Left lung (tissue), 10 donors: ENCODE data around the gene CROCC2. TPM values are rescaled to one million over a fixed set of nuclear protein-coding genes. Genes with fewer than 3 reads are reported as not detected.

Experiments used
- ATAC-seq: fragments of 200-7000 bp; cut with Tn5 transposase; one replicate; pipeline ENCODE4 v1.9.1; 2020; ENCODE audit warnings: moderate library complexity
- DNase-seq, 4 donors: peaks; one replicate each; pipeline ENCODE4 v3.0.0-alpha.2; 2013 to 2020
- H3K27ac ChIP-seq, 2 donors: fragments of 200-600 bp; sonication (generic) in 1 of 2; one replicate each; pipeline versions ENCODE4 v1.5.0 to v1.8.0; 2020 to 2021
- H3K27me3 ChIP-seq, 2 donors: fragments of 200-600 bp; sonication (generic) in 1 of 2; one replicate each; pipeline versions ENCODE4 v1.5.0 to v1.8.0; 2020 to 2021
- H3K36me3 ChIP-seq, 2 donors: fragments of 200-600 bp; sonication (generic) in 1 of 2; one replicate each; pipeline versions ENCODE4 v1.5.0 to v1.8.0; 2020 to 2021
- H3K4me1 ChIP-seq, 2 donors: fragments of 200-600 bp; one replicate each; pipeline ENCODE4 v1.8.0; 2021
- H3K4me3 ChIP-seq, 2 donors: fragments of 200-600 bp; sonication (generic) in 1 of 2; one replicate each; pipeline versions ENCODE4 v1.5.0 to v1.8.0; 2020 to 2021; ENCODE audit warnings: mild to moderate bottlenecking in 1 of 2
- H3K9me3 ChIP-seq, 2 donors: fragments of 200-600 bp; sonication (generic) in 1 of 2; one replicate each; pipeline versions ENCODE4 v1.5.0 to v1.8.0; 2020 to 2021
- CTCF ChIP-seq, 2 donors: fragments of 200-600 bp; sonication (generic) in 1 of 2; IDR thresholded peaks; one replicate each; pipeline versions ENCODE4 v1.5.0 to v1.8.0; 2021; ENCODE audit warnings: antibody characterized with exemption in 2 of 2
- intact Hi-C, 2 donors: fragments of 100-400 bp; cut with DNase I; formaldehyde crosslinking; loops; one replicate each; pipeline versions ENCODE4 v1.11.2 to v1.14.2; 2022
- polyA plus RNA-seq, 6 donors: library from polyadenylated mRNA; unstranded; fragments of 120-200 nt; gene quantifications; one replicate each; pipeline ENCODE4 v1.2.1, GENCODE V29; 2013; ENCODE audit not compliant: insufficient read length in 6 of 6
- total RNA-seq, 2 donors: library from RNA; stranded (reverse); fragmentation: NEBNext Ultra II Directional; extraction: Animal tissue kit (Norgen Biotek cat#: 25700); gene quantifications; one replicate each; pipeline ENCODE4 v1.2.1, GENCODE V29; 2021
- donor health status: DM: no; HTN: yes; CAD: no.
- donor health status: DM: no; HTN: no; CAD: no.

The CROCC2 gene
- total and polyA plus RNA-seq, 8 donors = 0.32 to 4.4 (median 2.3) TPM

- Histone ChIP-seq H3K27me3 (peaks cover 0 to 27% of the 10 kb centered on the region in 2 donors), H3K9me3 (no peaks in the 10 kb centered on the region), H3K27ac (no peak overlapping the region), H3K36me3 (no peaks in the 10 kb centered on the region), H3K4me1 (peaks cover 20 to 55% of the 10 kb centered on the region in 2 donors), H3K4me3 (no peak overlapping the region)
- ATAC-seq = no peak
- intact Hi-C loops = no loop called here
- peak in 2 of 4 donors; percentile 27 to 71 for DNase-seq
- TF ChIP-seq CTCF (IDR thresholded peaks at IDR 0.05) = no peak
Observed at GRCh38 chr2:240995041-240996021, 89.2 kb downstream of the CROCC2 start.

DNA sequence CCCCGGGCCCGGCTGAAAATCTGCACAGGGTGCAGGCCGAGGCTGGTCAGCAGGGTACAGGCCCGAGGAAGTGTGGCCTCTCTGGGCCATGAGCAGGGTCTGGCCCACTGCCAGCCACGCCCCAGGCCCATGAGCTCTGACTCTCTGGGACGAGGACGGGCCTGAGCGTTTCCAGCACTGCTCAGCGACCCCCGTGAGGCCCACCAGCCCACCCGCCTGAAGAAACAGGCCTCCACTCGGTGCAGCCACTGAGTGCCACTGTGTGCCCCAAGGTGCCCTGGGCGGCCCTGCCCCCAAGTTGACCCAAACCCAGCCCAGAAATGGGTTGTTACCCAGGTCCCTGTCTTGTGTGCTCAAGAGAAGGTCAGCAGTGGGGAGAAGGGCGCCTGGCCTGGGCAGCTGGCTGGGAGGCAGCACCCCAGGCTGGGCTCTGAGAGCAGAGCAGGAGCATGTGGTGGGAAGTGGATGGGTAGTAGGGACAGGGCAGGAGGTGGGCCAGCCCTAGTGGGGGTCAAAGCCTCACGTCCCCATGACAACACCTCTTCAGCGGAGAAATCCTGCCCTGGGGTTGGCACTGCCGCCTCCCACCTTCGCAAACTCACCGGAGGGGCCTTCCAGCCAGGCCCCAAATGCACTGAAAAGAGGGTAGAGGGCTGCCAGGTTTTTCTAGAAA is 90.2 kb downstream of the CROCC2 start:
- intact Hi-C loops = no loop called here
- H3K27ac ChIP-seq = no peak overlapping the region

GRCh38 chr2:240996834-240997140 is 90.7 kb downstream of the CROCC2 start:
- intact Hi-C loops = no loop called here
- no peak overlapping the region for H3K27ac ChIP-seq

More for the DNA sequence above, 90.2 kb downstream of the CROCC2 start:
- Histone ChIP-seq H3K4me3 (no peak overlapping the region), H3K9me3 (no peaks in the 10 kb centered on the region), H3K36me3 (peaks cover 0 to 3% of the 10 kb centered on the region in 2 donors), H3K4me1 (peaks cover 20 to 58% of the 10 kb centered on the region in 2 donors), H3K27me3 (peaks cover 0 to 27% of the 10 kb centered on the region in 2 donors)
- peak in 2 of 4 donors; percentile 30 to 60 for DNase-seq
- no peak for ATAC-seq
- no peak for TF ChIP-seq CTCF (IDR thresholded peaks at IDR 0.05)

DNA sequence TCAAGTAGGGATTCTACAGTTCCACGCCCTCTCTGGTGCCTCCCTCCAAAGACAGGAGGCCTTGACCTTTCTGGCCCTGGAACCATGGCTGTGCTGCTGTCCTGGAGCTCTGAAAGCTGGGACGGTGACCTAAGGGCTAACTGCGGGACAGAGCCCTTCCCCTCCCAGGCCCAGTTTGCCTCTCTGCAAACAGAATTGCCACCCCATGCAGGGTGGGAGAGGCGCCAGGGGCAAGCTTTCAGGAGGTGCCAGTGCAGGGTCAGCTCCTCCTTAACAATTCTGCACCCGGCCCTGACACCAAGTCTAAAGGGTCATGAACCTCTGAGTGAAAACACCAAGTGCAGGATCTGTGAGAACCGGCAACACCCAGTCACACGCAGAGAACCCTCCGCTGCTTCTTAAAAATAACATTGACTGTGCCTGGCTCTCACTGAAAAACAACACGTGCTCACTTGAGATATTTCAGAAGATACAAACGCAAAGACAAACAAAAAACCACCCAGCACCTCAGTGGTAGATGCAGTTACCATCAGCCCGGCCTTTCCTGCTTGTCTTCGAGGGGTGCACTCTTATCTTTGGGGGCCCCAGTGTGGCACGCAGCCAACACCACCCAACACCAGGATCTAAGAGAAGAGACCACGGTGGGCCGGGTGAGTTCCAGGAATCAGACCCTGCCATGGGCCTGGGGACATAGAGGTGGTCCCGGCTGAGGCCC is 91.2 kb downstream of the CROCC2 start:
- Histone ChIP-seq H3K36me3 (peaks cover 0 to 3% of the 10 kb centered on the region in 2 donors), H3K27ac (peak overlapping the region; percentile 73 to 82), H3K4me3 (peak overlapping the region in 1 of 2 donors; percentile 55), H3K27me3 (peaks cover 0 to 27% of the 10 kb centered on the region in 2 donors), H3K9me3 (no peaks in the 10 kb centered on the region), H3K4me1 (peaks cover 14 to 58% of the 10 kb centered on the region in 2 donors)
- ATAC-seq (peak; percentile 25), DNase-seq (peak in 2 of 4 donors; percentile 29 to 38)
- no peak for TF ChIP-seq CTCF (IDR thresholded peaks at IDR 0.05)
- intact Hi-C loops = no loop called here

More at GRCh38 chr2:240996834-240997140, 90.7 kb downstream of the CROCC2 start:
- DNase-seq = no peak
- no peak for TF ChIP-seq CTCF (IDR thresholded peaks at IDR 0.05)
- ATAC-seq = no peak
- no peak overlapping the region for H3K4me3 ChIP-seq
- H3K9me3 ChIP-seq = no peaks in the 10 kb centered on the region
- peaks cover 19 to 58% of the 10 kb centered on the region in 2 donors for H3K4me1 ChIP-seq
- peaks cover 0 to 27% of the 10 kb centered on the region in 2 donors for H3K27me3 ChIP-seq
- H3K36me3 ChIP-seq = peaks cover 0 to 3% of the 10 kb centered on the region in 2 donors
